ENCODE data around the gene IFT43. TPM values are rescaled to one million over a fixed set of nuclear protein-coding genes. Genes with fewer than 3 reads are reported as not detected.

The IFT43 gene
- 34.8 to 41.6 TPM (median 40.4 TPM) in 5 replicates for total RNA-seq (2022; extraction: Qiagen RNA extraction; ENCODE audit: low read depth)

DNA sequence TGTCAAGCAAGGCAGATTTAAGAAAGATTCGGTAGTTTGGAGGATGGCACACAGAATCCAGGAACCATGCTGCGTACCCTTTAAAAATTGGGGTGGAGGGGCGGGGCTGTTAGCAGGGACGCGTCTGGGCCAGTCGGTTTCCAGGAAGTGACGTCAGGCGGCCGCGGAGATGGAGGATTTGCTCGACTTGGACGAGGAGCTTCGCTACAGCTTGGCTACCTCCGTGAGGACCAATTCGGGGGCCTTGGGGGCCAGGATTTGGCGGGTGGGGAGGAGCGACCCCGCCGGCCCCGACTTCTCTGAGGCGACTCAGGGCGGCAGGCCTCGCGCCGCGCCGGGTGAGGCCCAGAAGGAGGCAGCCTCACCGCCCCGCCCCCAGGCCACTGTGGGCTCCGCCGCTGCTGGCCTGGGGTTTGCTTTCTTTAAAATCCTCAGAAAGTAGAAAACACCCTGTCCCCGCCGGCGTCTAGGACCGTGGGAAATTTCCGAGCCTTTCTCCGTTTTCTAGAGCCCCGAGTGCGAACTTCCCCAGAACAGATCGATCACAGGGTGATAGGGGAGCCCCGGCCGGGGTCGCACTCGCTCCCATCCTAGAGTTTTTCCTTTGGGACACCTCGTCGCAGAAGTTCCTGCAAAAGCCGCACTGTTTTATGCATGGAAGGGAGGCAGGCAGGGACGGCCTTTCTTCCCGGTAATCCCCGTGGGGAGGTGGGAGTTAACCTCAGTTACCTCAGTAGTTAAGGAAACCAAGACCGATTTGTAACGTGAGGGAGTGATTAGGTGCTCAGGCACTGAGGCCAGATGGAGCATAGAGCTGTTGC lies at the start of gene IFT43:
TSS of gene IFT43 (plus strand) at position 146 of the 821 bp plus-strand sequence. CDS start at position 170, 24 bp downstream.

DNA sequence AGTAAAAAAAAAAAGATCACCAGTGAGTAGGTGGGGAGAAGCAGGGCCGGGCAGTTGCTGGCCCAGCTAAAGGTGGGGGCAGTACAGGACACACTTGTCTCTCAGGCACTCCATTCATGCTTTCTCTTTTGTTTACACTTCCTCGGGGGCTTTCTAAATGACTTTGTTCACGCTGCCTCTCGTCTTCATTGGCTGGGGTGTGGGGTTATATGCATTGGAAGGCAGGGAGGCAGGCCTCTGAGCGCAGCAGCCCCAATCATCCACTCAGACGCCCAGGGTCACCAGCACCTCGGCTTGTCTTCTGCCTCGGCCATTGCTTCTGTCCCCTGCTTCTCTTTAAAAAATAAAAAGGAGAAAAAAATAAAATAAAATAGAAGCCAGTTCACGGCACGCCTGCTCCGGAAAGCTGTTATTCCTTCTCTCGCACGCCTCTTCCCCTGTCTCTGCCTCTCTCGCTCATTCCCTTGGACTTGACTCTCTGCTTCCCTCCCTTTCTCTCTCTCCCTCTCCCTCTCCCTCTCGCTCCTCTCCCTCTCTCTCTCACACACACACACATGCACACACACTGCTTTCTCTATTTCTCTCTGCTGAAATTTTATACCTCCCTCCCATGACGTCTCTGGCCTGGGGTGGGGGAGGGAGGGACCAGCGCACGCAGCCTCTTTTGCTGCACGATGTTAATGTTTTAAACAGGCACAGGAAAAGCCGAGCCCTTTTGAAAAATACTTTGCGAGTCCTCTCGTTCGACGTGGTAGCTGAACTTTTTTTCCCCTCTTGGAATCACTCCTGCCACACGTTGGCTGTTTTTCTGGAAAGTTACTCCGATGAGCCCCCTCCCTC lies 3.9 kb upstream of the IFT43 start, which contains the start of gene TGFB3:
TSS of gene TGFB3 (minus strand) at position 570 of the 840 bp plus-strand sequence. CDS start 1,102 bp downstream, outside the sequence.

Other genes starting within 250 kb of the IFT43 start
- gene TGFB3, start 3.8 kb upstream of the IFT43 start, total RNA-seq (2022; extraction: Qiagen RNA extraction; ENCODE audit: low read depth): 0.83 to 1.4 TPM (median 0.92 TPM) in 5 replicates
- 19.0 to 25.1 TPM (median 23.0 TPM) in 5 replicates for gene GPATCH2L, start 166.2 kb downstream of the IFT43 start, total RNA-seq (2022; extraction: Qiagen RNA extraction; ENCODE audit: low read depth)